Retinal pigment epithelial cell (primary cell): ENCODE data around the gene TAGLN3.

Experiments
- DNase-seq: peaks from one replicate; pipeline ENCODE4 v3.0.0-alpha.2; 2010; ENCODE audit warnings: low read depth
- H3K4me3 ChIP-seq: 2 replicates; pipeline ENCODE4 v1.5.1; 2011; ENCODE audit warnings: mild to moderate bottlenecking, low read length, control low read depth, moderate library complexity
- CTCF ChIP-seq: conservative IDR thresholded peaks from 2 replicates; pipeline ENCODE4 v1.5.1; 2011; ENCODE audit warnings: low read depth, low read length, control low read depth, inconsistent platforms

Gene TAGLN3

GRCh38 chr3:111955876-111956275 lies 42.8 kb upstream of the TAGLN3 start:
- TF ChIP-seq CTCF = no peak
- DNase-seq = no peak
- no peak overlapping the region for H3K4me3 ChIP-seq

GRCh38 chr3:111956449-111956848 lies 42.3 kb upstream of the TAGLN3 start:
- TF ChIP-seq CTCF = no peak
- H3K4me3 ChIP-seq = no peak overlapping the region
- DNase-seq = no peak

GRCh38 chr3:111956995-111957734 lies 41.6 kb upstream of the TAGLN3 start:
- no peak for DNase-seq
- no peak overlapping the region for H3K4me3 ChIP-seq
- TF ChIP-seq CTCF = no peak

- DNase-seq = no peak
- TF ChIP-seq CTCF = no peak
- H3K4me3 ChIP-seq = no peak overlapping the region
Measured at GRCh38 chr3:111961461-111962164, 37.1 kb upstream of the TAGLN3 start.

GRCh38 chr3:111963424-111963823 lies 35.3 kb upstream of the TAGLN3 start:
- no peak for TF ChIP-seq CTCF
- no peak overlapping the region for H3K4me3 ChIP-seq
- DNase-seq = peak; percentile 59

- no peak for TF ChIP-seq CTCF
- no peak overlapping the region for H3K4me3 ChIP-seq
Measured at GRCh38 chr3:111965484-111965883, 33.2 kb upstream of the TAGLN3 start.

GRCh38 chr3:111967068-111967467 lies 31.7 kb upstream of the TAGLN3 start:
- no peak for DNase-seq
- no peak for TF ChIP-seq CTCF
- no peak overlapping the region for H3K4me3 ChIP-seq

More at GRCh38 chr3:111965484-111965883, 33.2 kb upstream of the TAGLN3 start:
- no peak for DNase-seq
